Adrenal gland (tissue), 12 donors: ENCODE results near the gene GLI1. TPM values are rescaled to one million over a fixed set of nuclear protein-coding genes. Genes with fewer than 3 reads are reported as not detected.
A peak's percentile ranks its signal among the peaks of the same experiment; 100 is the strongest.

ENCODE experiments used
- DNase-seq, 7 donors: peaks; one replicate each; pipeline ENCODE4 v3.0.0-alpha.2; 2019 to 2020
- H3K27ac ChIP-seq, 5 donors: fragments of 200-600 bp; sonication (generic) in 4 of 5; 1 replicate in 3 of 5; 2 replicates in 2 of 5; pipeline versions ENCODE4 v1.5.1 to v1.8.0; 2016 to 2020; ENCODE audit warnings: mild to moderate bottlenecking in 1 of 5
- H3K27me3 ChIP-seq: fragments of 200-600 bp; 2 replicates; pipeline ENCODE4 v1.8.0; 2021
- H3K36me3 ChIP-seq, 2 donors: fragments of 200-600 bp; replicated peaks in 1 of 2; 1 replicate in 1 of 2; 2 replicates in 1 of 2; pipeline versions ENCODE4 v1.5.1 to v1.8.0; 2018 to 2022
- H3K4me1 ChIP-seq, 2 donors: fragments of 200-600 bp; replicated peaks in 1 of 2; 1 replicate in 1 of 2; 2 replicates in 1 of 2; pipeline versions ENCODE4 v1.5.1 to v1.8.0; 2018 to 2021
- H3K4me3 ChIP-seq, 4 donors: fragments of 200-600 bp; sonication (generic) in 3 of 4; one replicate each; pipeline ENCODE4 v1.5.1; 2016 to 2018
- H3K9me3 ChIP-seq, 3 donors: fragments of 200-600 bp; sonication (generic) in 1 of 3; replicated peaks in 1 of 3; 1 replicate in 2 of 3; 2 replicates in 1 of 3; pipeline versions ENCODE4 v1.5.1 to v1.8.0; 2016 to 2021
- POLR2A ChIP-seq, 2 donors: fragments of 450-650 bp; IDR thresholded peaks; one replicate each; pipeline ENCODE4 v1.6.1; 2017; ENCODE audit warnings: antibody characterized with exemption in 2 of 2, mild to moderate bottlenecking in 2 of 2, moderate library complexity in 1 of 2
- WGBS, 4 donors: extraction: QIAGEN DNeasy Blood & Tissue Kit in 2 of 4; methylation state at CpG; one replicate each; pipeline versions ENCODE4 v1.1.5 to v1.1.7; 2013 to 2017; 5-methylcytosine and 5-hydroxymethylcytosine counted together
- intact Hi-C, 2 donors: fragments of 100-400 bp; cut with DNase I; formaldehyde crosslinking; loops; one replicate each; pipeline versions ENCODE4 v1.14.1 to v1.15.0; 2022 to 2023
- polyA plus RNA-seq, 3 donors: library from polyadenylated mRNA; stranded (reverse); fragments of 200-250 nt in 2 of 3; fragments of 350-450 nt in 1 of 3; fragmentation: Illumina TruSeq in 1 of 3; extraction: RNeasy Lipid Tissue Mini Kit (QIAGEN cat#74804) in 1 of 3; gene quantifications; one replicate each; pipeline ENCODE4 v1.2.3, GENCODE V29; 2013 to 2014
- total RNA-seq, 9 donors: library from RNA; depleted of rRNA in 4 of 9; stranded (reverse); fragments of >200 nt in 4 of 9; fragments of 120-200 nt in 1 of 9; fragmentation: NEBNext Ultra II Directional in 1 of 9; extraction: Animal tissue kit (Norgen Biotek cat#: 25700) in 1 of 9; gene quantifications; one replicate each; pipeline versions ENCODE4 v1.1.0 to v1.2.4, GENCODE V29; 2013 to 2023
- TF ChIP-seq, protein P1 (sequence below), 6 experiments: fragments of 450-650 bp in 4 of 6; fragments of 200-600 bp in 2 of 6; sonication (generic) in 1 of 6; IDR thresholded peaks; 1 replicate in 5 of 6; 2 replicates in 1 of 6; pipeline versions ENCODE4 v1.5.1 to v1.8.0; 2016 to 2021; ENCODE audit warnings: antibody characterized with exemption in 6 of 6, mild to moderate bottlenecking in 2 of 6, moderate library complexity in 1 of 6
- donor health status: healthy with polysubstance abuse.
- donor health status: Bipolar disorder and iron deficiency.
- donor health status: DM: yes; HTN: yes; CAD: no.
- donor health status: DM: no; HTN: no; CAD: no.
- donor health status: DM: no; HTN: no; CAD: no.
- donor health status: DM: yes; HTN: yes; CAD: no.

The GLI1 gene
- total and polyA plus RNA-seq, 12 donors = 0.30 to 7.2 (median 1.4) TPM

DNA sequence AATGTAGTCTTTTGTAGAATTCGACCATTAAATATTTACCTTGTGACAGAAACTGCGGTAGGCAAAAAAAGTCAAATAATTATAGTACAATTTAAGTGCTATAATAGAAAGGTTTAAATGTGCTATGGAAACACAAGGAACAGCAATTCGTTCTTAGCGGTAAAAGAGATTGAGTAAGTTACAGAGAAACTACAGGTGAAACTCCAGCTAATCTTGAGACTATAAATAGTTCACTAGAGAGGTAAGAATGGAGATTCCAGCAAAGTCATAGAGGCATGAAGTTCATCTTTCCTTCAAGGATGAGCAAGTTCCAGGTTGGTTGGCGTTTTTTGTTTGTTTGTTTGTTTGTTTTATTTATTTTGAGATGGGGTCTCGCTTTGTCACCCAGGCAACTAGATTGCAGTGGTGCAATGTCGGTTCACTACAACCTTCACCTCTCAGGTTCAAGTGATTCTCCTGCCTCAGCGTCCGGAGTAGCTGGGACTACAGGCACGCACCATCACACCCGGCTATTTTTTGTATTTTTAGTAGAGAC, 27.9 kb upstream of the GLI1 start:
- H3K9me3 ChIP-seq = no peaks in the 10 kb centered on the region
- no peak for TF ChIP-seq POLR2A (IDR thresholded peaks at IDR 0.05)
- TF ChIP-seq, protein P1, sequence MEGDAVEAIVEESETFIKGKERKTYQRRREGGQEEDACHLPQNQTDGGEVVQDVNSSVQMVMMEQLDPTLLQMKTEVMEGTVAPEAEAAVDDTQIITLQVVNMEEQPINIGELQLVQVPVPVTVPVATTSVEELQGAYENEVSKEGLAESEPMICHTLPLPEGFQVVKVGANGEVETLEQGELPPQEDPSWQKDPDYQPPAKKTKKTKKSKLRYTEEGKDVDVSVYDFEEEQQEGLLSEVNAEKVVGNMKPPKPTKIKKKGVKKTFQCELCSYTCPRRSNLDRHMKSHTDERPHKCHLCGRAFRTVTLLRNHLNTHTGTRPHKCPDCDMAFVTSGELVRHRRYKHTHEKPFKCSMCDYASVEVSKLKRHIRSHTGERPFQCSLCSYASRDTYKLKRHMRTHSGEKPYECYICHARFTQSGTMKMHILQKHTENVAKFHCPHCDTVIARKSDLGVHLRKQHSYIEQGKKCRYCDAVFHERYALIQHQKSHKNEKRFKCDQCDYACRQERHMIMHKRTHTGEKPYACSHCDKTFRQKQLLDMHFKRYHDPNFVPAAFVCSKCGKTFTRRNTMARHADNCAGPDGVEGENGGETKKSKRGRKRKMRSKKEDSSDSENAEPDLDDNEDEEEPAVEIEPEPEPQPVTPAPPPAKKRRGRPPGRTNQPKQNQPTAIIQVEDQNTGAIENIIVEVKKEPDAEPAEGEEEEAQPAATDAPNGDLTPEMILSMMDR (IDR thresholded peaks at IDR 0.05) = no peak
- H3K27ac ChIP-seq = peak overlapping the region in 3 of 5 donors; percentile 93 to 99 (median 93)
- DNase-seq = no peak
- H3K4me3 ChIP-seq = peak overlapping the region in 1 of 4 donors; percentile 90
- H3K27me3 ChIP-seq = no peaks in the 10 kb centered on the region
- no peaks in the 10 kb centered on the region for H3K36me3 ChIP-seq
- WGBS, 4 donors = 85 to 89% (median 86%) methylated on average over 11 of the region's 11 CpGs
- intact Hi-C loops = no loop called here
- H3K4me1 ChIP-seq = peaks cover 6 to 8% of the 10 kb centered on the region in 2 donors

DNA sequence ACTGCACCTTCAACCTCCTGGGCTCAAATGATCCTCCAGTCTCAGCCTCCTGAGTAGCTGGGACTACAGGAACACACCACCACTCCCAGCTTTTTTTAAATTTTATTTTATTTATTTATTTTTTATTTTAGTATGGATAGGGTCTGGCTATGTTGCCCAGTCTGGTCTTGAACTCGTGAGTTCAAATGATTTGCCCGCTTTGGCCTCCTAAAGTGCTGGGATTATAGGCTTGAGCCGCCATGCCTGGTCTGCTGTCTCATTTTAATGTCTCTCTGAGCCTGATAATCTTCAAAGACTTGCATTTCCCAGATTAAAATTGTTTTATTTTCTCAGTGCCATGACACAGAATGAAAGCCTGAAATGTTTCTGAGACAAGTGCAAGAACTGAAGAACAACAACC, 26.2 kb upstream of the GLI1 start:
- TF ChIP-seq, protein P1 (IDR thresholded peaks at IDR 0.05) = no peak
- TF ChIP-seq POLR2A (IDR thresholded peaks at IDR 0.05) = no peak
- H3K9me3 ChIP-seq = no peaks in the 10 kb centered on the region
- intact Hi-C loops = no loop called here

DNA sequence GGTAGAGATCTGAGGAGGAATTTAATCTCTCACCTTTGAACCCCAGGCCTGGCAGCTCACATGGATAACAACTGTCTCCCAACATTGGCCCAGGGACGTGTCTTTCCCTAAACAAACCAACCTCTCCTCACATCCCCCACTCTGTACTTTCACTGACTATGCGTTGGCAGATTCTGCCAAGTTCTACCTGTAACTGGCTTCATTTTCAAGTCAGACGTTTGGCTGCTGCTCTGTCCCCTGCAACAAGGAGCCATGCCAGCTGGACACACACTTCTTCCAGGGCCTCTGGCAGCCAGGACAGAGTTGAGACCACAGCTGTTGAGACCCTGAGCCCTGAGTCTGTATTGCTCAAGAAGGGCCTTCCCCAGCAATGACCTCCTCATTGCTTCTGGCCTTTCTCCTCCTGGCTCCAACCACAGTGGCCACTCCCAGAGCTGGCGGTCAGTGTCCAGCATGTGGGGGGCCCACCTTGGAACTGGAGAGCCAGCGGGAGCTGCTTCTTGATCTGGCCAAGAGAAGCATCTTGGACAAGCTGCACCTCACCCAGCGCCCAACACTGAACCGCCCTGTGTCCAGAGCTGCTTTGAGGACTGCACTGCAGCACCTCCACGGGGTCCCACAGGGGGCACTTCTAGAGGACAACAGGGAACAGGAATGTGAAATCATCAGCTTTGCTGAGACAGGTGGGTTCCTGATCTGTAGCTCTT, 24.9 kb upstream of the GLI1 start, which contains the start of gene INHBC:
Gene INHBC, plus strand, starts transcription at position 268 of the 707 bp plus-strand sequence. Its CDS starts 103 bp downstream, at position 371.
- DNase-seq = peak in 1 of 7 donors; percentile 41
- intact Hi-C loops = no loop called here
- TF ChIP-seq, protein P1 (IDR thresholded peaks at IDR 0.05) = no peak
- TF ChIP-seq POLR2A (IDR thresholded peaks at IDR 0.05) = no peak

More for the DNA sequence above, 26.2 kb upstream of the GLI1 start:
- no peak overlapping the region for H3K27ac ChIP-seq
- no peaks in the 10 kb centered on the region for H3K27me3 ChIP-seq
- peaks cover 6 to 8% of the 10 kb centered on the region in 2 donors for H3K4me1 ChIP-seq
- WGBS, 4 donors = 72 to 98% (median 77%) methylated on average over 3 of the region's 3 CpGs
- no peaks in the 10 kb centered on the region for H3K36me3 ChIP-seq
- no peak overlapping the region for H3K4me3 ChIP-seq
- DNase-seq = no peak

DNA sequence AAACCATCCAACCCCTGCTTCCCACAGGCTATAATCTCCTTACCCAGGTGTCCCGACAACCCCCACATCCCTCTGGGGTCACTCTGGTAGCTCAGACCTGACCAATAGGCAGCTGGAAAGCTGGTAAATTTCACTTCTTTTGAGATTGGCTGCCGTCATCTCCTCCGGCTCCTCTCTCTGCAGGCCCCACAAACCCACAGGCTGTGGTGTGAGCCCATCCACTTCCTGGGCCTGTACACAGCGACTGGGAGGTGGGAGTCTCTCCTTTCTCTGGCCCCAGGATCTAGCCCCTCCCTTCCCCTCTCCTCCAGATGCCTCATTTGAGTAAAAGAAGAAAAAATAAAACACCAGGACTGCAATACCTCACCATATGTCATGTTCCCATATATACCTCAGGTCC, 24.3 kb upstream of the GLI1 start:
- no peak overlapping the region for H3K27ac ChIP-seq
- no peak for DNase-seq
- no peaks in the 10 kb centered on the region for H3K36me3 ChIP-seq
- 51 to 73% (median 57%) methylated on average over 4 of the region's 4 CpGs for WGBS, 4 donors
- intact Hi-C loops = no loop called here
- H3K9me3 ChIP-seq = no peaks in the 10 kb centered on the region
- no peaks in the 10 kb centered on the region for H3K27me3 ChIP-seq
- H3K4me3 ChIP-seq = no peak overlapping the region
- no peak for TF ChIP-seq POLR2A (IDR thresholded peaks at IDR 0.05)
- TF ChIP-seq, protein P1 (IDR thresholded peaks at IDR 0.05) = no peak
- no peaks in the 10 kb centered on the region for H3K4me1 ChIP-seq

More for the DNA sequence above, 24.9 kb upstream of the GLI1 start, which contains the start of gene INHBC:
- Histone ChIP-seq H3K27me3 (no peaks in the 10 kb centered on the region), H3K4me3 (no peak within 1 kb of the TSS), H3K4me1 (peaks cover 1 to 2% of the 10 kb centered on the region in 2 donors), H3K36me3 (no peaks in the 10 kb centered on the region), H3K9me3 (no peaks in the 10 kb centered on the region), H3K27ac (no peak within 1 kb of the TSS)
- 51 to 82% (median 79%) methylated on average over 3 to 8 of the region's 8 CpGs for WGBS, 4 donors
